OCI-LY7 (cell line): Measurements from ENCODE around the gene ATG16L2.

ENCODE experiments used
- EZH2phosphoT487 ChIP-seq: fragments of 200-600 bp; sonication (generic); IDR thresholded peaks from 2 replicates; pipeline ENCODE4 v1.6.1; 2018; ENCODE audit warnings: low read depth, borderline replicate concordance, mild to moderate bottlenecking, mixed run types, antibody characterized with exemption, low read length, moderate library complexity, mixed read lengths
- TF ChIP-seq, protein P1 (sequence below): fragments of 200-600 bp; sonication (generic); conservative IDR thresholded peaks from 2 replicates; pipeline ENCODE4 v1.5.1; 2014; ENCODE audit warnings: mild to moderate bottlenecking, antibody characterized with exemption, low read length, moderate library complexity, mixed read lengths

DNA sequence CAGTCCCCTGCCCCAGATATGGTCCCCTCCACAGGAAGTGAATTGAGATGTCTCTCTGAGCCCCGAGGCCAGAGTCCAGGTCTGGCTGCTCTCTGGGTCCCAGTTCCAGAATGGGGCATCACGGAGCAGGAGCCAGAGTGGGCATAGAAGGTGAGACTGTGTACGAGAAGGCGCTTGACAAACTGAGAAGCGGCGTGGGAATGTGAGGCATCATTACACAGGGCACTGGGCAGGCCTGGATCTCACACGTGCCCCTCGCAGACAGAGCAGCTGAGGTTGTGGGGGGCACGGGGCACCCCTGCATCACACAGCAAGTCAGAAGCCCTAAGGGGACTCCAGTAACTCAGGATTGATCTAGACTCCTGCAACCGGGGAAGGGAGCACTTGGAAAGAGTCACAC lies 29.5 kb upstream of the ATG16L2 start:
- TF ChIP-seq, protein P1, sequence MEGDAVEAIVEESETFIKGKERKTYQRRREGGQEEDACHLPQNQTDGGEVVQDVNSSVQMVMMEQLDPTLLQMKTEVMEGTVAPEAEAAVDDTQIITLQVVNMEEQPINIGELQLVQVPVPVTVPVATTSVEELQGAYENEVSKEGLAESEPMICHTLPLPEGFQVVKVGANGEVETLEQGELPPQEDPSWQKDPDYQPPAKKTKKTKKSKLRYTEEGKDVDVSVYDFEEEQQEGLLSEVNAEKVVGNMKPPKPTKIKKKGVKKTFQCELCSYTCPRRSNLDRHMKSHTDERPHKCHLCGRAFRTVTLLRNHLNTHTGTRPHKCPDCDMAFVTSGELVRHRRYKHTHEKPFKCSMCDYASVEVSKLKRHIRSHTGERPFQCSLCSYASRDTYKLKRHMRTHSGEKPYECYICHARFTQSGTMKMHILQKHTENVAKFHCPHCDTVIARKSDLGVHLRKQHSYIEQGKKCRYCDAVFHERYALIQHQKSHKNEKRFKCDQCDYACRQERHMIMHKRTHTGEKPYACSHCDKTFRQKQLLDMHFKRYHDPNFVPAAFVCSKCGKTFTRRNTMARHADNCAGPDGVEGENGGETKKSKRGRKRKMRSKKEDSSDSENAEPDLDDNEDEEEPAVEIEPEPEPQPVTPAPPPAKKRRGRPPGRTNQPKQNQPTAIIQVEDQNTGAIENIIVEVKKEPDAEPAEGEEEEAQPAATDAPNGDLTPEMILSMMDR, result no peak
- no peak for TF ChIP-seq EZH2phosphoT487
